NCI-H1694 (cell line): ENCODE results near the gene INPP4B.

Source experiments
- DNase-seq: peaks from one replicate; lab custom pipeline; 2025; lab: John Stamatoyannopoulos, UW

INPP4B gene

DNA sequence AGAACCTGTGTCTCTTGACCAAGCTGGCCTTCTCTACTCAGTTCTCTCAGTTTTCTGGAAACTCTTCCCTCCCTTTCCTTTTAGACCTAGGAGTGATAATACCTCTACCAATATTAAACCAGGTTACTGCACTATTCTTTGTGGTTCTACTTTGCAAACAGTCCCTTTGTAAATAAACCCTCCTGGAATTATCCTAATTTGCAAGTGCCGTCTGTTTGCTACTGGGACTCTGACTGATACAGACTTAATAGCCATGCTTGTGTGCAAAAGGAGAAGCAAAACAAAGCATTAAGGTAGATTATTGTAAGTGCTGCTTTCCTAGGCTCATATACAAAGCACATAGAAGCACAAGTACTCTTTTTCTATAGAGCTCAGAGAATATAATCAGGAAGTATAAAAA is 507.0 kb downstream of the INPP4B start:
- no peak for DNase-seq

DNA sequence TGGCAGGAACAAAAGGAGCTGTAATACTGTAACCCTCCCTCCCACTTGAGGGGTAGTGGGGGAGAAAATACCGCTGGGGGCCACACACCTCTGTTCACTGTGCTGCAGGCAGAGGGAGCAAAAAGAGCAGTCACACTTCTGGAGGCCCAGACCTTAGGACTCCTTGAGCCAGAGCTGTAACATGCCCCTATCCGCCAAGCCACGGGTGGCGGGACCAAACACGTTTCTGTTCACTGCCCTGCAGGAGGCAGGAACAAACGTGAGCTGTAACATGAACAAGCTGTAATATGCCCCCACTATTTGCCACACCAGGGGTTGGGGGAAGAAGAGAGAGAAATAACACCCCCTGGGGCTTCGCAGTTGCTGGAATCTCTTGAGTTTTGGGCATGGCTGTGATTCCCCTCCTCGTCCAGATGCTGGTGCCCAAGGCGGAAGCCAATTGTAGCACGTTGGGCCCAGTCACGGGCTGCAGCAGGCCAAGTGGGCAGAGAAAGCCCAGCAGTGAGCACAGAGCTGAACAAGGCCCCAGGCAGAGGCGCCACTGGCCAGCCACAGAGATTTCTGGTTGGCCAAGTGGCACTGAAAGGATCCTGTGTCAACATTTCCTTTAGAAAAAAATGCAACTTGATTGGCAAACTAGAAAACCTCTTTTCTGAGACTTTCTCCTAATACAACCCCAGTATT is 509.7 kb downstream of the INPP4B start:
- DNase-seq = no peak

DNA sequence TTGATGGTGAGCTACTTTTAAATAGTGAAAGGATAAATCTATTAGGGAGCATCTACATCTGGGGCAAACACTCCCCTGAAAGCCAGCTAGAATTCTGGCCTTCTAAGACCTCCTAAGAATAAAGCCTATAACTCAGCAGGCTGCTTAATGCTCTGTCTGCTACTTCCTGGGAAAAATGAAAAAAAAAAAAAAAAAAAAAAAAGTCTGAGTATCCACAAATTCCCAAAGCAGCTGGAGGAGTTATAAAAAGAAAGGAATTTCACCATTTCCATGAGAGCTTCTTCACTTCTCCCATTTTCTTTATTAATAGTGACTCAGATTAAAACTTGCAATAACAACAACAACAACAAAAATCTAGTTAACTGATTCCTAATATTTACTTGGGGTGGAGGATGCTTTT is 511.2 kb downstream of the INPP4B start:
- DNase-seq = no peak

DNA sequence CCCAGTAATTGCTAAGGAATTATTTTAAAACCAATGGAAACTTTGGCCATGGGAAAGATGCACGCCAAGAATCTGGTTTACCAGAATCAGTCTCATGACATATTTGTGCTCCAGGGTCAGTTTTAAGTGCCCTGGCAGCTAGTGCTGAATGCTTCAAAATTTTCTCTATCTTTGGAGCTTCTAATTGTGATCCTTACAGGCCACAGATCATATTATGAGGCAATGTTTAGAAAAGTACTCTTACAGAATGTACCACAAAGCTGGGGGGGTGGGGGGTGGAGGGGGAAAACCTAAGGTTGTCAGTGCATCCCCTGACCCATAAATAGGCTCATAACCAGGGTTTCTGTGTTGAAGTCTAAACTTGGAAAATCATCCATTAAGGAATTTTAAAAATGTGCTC is 514.5 kb downstream of the INPP4B start:
- no peak for DNase-seq

DNA sequence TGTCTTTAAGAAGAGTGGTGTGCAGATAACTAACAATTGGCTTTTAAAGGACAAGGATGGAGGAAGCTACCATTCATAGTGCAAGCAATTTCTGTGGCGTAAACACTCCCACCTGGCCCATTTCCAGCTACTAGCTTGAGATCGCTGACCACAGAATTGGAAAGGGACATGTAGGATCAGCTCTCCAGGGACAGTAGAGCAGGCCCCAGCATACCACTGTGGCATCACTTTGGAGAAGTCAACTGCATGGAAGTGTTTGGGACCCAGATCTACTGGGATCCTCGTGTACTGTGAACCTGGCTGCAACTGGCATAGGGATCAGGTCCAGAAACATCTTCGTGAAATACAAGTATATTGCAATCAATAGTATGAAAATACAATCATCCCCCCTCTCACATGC is 515.0 kb downstream of the INPP4B start:
- no peak for DNase-seq

DNA sequence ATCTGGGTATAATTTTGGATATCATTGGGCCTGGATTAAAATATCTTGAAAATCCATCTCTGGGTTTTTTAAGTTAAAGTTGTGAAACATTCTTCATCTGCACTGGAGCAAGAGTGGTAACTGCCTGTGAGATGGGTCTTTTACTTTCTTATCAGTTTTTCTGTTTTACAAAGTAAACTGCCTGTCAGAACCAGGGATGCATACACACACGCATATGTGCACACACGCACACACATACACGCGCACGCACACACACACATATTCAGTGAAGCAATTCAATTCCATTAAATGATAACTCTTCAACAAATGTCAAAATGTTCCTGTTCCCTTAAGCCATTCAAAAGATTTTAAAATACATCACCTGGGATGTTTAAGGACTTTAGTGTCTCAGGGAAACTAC is 515.8 kb downstream of the INPP4B start:
- DNase-seq = no peak

DNA sequence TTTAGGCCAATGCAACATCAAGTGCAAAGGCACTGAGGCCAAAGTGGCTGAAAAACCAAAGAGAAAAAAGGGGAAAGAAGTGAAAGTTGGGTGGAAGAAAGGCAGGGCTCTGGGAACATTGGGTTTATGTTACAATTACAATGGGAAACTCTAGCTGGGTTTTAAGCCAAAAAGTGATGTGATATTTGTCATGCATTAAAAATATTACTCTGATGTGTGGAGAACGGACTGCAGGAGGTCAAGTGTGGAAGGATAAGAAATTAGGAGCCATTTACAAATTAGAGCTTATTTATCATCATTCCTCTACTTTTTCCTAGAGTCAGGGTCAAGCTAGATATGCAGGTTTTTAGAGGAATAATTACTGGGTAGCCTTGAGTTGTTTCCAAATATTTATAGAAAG is 516.8 kb downstream of the INPP4B start:
- no peak for DNase-seq

DNA sequence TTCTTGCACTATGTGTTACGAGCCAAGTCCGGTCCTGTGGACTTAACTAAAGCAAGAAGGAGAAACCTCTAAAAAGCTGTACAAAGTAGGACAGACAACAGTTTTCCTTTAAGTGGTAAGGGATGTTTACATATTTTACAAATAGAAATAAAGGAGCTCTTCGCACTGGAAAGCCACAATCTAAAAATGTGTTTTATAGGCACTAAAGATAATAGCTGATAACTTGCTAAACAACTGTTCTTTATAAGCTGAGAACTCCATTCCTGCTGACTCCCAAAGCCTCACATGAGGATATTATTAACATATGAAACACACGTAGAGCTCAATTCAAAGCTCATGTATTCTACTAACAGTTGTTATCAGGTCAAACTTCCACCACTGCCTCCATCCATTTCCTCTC is 519.9 kb downstream of the INPP4B start:
- no peak for DNase-seq

DNA sequence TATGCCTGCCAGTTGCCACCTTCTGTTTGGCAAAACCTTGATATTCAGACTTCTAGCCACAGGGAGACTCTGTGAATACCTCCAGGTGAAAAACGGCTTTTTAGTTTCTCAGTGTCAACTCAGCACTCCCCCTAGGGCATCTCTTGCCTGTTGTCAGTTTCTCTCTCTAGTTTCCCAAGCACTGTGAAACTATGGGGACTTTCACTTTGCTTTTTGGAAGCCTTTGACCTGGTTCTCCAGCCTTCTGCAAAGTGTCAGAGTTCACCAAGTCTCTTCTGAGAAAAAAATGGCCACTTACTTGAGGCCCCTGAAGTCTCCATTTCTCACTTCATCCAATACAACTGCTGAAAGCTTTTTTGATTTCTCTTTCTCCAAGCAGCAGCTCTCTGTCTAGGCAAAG is 521.5 kb downstream of the INPP4B start:
- DNase-seq = no peak

DNA sequence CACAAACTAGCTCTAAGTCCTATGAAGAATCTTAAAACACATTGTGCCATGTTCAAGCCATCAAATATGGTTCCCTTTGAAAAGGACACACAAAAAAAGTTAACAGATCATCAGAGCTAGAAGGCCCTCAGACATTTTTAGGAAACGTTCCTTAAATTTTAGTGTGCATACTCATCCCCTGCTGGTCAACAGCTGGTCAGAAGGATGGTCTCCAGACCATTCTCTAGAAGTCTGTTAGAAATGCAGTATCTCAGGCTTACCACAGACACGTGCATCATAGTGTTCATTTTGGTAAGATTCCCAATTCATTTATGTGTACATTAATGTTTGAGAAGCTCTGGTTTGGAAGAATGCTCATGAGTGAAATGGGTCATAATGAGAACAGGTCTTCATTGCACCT is 523.1 kb downstream of the INPP4B start:
- no peak for DNase-seq

DNA sequence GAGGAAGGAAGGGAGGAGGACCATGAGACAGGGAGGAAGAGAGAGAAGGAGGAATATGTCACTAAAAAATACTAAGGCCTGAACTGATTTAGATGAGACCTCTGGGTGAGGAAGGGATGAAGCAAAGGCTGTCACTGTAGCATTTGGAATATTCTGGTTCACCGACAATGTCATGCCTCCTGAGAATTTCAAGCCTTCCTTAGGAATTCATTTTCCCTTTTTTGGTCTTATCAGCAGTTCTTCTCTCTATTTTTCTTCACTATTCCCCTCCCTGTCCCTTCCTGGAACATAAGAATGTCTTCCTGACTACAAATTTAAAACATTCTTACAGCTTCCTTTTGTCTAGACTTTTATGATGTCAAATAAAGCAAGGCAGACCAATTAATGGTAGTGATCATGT is 527.8 kb downstream of the INPP4B start:
- DNase-seq = no peak

DNA sequence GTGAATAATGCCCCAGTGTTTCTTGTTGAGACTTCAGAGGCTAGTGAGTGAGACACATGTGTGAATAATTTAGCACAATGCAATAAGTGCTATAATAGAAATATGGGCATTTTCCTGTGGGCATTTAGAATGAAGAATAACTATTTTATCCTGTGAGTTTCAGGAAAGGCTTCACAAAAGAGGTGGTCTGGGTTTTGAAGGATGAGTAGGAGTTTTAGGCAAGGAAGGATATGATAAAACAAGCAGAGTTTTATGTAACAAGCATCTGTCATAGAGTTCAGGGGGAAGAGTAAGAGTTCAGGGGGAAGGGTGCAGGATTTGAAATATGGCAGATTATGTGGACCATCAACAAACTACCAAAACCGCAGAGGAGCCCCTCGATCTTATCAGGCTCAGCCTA is 529.2 kb downstream of the INPP4B start:
- no peak for DNase-seq

DNA sequence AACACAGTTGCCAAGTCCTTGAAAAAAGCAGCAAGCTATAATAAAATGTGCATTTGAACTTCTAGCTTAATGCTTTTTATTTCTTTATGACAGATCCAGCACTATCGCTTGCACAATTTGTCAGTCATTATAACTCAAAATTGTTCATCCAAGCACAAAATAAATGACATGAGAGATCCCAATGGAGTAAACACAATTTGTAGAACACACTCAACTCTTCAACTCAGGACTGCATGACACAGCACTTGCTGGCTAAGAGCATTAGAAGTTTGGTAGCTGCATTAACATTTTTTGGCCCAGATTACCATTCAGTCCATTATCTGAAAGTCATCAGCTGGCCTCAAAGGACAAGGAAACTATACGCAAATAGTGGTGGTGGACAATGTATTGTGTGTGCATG is 530.1 kb downstream of the INPP4B start:
- no peak for DNase-seq

DNA sequence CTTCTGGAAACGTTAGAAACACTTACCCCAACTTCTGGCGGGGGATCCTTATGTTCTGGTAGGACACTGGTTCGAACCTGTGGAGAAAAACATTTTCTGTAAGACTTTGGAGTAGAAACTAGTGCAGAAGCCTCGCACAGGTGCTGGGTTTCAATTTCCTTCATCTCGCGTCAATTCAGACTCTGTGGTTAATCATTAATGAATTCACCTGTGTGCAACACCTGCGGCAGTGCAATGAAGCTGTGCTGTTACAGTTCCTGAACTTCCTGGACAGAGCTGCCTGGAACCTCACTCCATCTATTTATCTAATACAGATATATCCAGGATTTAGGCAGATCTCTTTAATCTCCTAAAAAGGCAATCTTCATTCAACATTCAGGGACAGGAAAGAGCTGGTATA is 531.4 kb downstream of the INPP4B start:
- DNase-seq = no peak

DNA sequence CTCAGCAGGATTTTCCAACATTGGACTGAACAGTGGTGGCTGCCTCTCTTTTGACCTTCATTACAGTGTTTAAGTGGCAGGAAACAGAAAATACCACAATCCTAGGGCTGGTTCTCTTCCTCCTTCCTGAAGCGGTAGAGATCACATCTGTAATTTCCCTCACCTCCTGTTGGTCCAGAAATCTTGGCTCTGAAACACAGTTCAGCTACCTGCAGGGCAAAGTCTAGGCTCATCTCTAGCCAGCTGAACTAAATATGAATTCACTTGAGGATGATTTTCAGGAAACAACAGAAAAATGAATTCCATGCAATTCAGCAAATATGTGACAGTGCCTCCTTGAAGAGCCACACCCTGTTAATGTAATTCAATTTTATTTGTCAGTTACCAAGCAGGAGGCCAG is 531.9 kb downstream of the INPP4B start:
- no peak for DNase-seq

DNA sequence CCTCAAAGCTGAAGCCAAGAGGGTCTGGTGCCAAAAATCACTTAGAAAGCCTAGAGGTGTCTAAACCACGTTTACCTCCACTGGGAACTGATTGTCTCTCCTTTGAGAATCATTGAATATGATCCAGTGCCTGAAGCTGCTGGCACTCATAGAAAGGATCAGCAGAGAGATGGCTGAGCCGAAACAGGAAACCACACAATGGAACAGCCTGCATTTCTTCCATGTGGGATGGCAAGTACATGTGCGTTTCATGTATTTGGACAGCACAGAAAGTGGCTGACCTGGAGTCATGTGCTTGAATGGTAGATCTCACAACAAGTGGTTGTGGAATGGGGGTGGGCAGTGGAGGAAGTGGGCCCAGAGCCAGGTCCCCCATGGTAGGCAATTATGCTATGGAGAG is 533.7 kb downstream of the INPP4B start:
- DNase-seq = no peak

DNA sequence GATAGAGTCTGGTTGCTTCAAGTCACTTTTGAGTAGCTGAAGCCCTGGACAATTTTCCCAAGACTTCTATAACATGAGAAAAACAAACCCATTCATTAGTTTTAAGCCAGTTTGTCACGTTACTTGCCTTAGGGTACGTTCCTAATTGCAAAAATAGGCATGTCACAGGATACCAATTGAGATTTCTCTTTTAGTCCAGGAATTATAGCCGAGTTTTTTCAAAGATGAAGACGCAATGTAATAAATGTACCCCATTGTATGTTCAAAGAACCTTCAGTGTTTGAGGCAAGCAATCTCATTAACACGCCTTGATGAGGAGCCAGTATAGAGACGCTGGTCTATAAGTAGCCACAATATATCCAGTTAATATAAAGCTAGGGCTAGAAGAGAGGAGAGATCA is 534.2 kb downstream of the INPP4B start:
- no peak for DNase-seq

DNA sequence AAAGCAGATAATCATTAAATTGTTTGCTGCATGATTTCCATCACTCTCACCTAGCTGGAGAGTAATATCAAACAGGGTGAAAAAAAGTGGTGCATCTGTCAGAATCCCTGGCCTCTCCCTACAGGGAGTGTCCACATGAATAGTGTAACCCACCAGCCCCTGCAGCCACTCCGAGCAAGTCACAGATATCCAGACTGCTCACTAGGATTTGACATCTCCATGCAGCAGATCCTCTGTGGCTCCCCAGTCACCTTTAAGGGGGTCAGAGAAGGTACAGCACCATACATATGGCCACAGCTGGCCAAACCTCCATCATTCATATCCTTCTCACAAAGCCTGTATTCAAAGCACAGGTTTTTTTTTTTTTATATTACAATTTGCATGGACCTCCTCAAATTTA is 536.3 kb downstream of the INPP4B start:
- no peak for DNase-seq

DNA sequence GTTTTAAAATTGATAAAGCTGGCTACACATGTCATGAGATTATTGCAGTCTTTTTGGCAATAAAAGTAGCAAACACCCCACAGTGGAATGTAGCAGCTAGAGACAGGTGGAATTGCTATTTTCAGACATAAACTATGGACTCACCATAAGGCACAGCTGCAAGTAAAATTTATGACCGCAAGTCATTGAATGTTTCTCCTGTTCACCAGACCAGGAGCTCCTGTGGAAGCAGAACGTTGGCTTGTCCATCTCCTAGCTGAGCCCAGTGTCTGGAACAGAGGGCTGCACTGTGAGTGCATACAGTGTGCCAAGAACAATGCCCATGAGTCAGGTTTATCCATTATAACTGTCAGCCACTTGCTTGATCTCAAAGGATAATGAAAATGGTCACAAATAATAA is 538.2 kb downstream of the INPP4B start:
- no peak for DNase-seq

DNA sequence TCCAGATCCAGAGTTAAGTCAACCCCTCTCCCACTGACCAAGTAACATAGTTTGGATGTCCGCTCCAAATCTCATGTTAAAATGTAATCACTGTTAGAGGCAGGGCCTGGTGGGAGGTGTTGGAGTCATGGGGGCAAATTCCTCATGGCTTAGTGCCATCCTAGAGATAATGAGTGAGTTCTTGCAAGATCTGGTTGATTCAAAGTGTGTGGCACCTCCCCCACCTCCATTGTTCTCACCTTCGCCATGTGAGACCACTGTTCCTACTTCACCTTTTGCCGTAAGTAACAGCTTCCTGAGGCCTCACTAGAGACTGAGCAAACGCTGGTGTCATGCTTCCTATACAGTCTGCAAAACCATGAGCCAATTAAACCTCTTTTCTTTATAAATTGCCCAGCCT is 548.8 kb downstream of the INPP4B start:
- DNase-seq = no peak

DNA sequence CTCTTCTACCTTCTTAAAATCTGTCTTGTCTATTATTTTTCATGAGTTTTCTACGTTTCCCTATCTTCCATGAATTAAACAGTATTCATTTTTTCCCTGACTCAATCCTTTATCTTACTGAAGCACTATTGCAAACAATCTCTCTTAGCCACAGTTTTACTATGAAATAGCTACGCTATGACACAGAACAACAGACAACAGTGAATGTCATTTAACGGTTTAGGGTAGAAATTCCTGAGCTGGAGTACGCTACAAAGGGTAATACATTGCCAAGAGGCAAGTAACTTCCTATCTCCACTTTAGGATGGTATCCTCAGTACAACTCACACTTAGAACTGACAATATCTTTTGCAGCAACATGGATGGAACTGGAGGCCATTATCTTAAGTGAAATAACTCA is 552.6 kb downstream of the INPP4B start:
- no peak for DNase-seq

DNA sequence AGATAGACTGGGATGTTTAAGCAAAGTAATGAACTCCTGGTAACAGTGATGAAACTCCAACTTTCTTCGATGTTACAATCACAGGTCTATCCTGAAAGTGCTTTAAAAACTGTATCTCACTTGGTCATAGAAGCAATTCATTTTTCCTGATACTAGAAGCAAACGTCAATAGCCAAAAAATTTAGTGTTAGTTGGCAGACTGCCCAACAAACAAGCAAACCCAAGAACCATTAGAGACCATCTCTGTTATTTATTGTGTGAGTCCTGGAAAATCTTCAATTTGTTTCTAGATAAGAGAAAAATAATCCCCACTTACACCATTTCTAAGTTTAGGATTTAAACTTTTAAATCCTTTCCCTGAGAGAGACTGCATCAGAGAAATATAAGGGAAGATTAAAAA is 553.9 kb downstream of the INPP4B start:
- no peak for DNase-seq

DNA sequence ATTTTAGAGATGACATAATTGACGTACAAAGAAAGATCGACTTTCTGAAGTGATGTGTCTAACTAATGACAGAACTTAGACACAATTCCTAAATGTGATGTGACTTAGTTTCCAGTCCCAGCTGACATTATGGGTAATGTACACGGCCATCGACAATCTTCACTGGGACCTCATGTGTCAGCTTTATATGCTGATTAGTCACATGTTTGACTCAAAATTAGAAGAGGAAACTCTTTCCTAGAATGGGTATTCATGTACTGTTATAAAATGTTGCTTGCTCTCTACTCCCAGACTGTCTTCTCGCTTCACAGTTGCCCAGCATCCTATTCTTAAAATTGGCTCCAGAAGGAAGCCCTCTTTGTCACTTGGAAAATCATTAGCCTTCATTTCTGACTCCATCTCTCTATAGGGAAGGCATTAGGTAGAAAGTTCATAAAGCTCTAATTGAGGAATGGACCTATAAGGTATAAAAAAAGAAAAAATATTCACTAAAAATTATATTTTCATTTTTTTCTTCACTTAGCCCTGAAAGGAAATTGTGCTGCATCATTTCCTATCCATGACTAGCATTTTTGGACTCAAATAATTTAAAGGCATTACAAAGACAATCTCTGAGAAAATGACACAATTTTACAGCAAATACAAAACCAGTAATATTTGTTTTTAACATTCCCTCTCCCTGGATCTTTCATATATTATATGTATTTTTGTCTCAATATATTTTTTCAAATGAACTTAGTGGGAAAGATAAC is 554.6 kb downstream of the INPP4B start:
- DNase-seq = no peak

DNA sequence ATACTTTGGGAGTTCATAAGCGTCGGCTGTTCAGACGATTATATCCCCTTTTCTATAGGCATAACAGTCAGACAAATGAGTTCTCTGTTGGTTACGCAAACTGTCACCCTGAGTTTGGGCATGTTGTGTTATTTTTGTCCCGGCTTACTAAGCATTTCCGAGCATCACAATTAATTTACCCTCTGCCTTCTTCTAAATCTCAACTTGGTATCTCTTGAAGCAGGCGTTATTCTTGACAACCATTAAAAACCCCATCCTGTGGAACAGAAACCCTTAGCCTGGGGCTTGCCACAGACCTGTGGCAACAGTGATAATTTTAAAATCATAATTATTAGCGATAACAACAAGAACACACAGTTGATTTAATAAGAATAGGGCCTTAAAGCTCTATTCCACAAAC is 558.7 kb downstream of the INPP4B start:
- DNase-seq = no peak
